OCI-LY7 (cell line): ENCODE data around the gene TTI1. TPM values are rescaled to one million over a fixed set of nuclear protein-coding genes. Genes with fewer than 3 reads are reported as not detected.

Experiments
- BruUV-seq: library from RNA; stranded (reverse); fragments of 400-500 nt; replicated peaks from 2 replicates; lab custom pipeline; 2021; lab: Mats Ljungman, UMichigan
- CTCF ChIA-PET: fragments of 300-600 bp; sonication (Branson Sonifier 250); formaldehyde crosslinking; loops from one replicate; lab custom pipeline; 2022; ENCODE audit warnings: antibody characterized with exemption; ENCODE audit not compliant: unreplicated experiment; lab: Charles Lee
- POLR2A ChIA-PET: fragments of 300-600 bp; sonication (Branson Sonifier 250); formaldehyde crosslinking; loops from one replicate; lab custom pipeline; 2022; ENCODE audit warnings: antibody characterized with exemption; lab: Charles Lee
- DNase-seq: peaks from one replicate; pipeline ENCODE4 v3.0.0-alpha.2; 2015; ENCODE audit warnings: low spot score
- H2AFZ ChIP-seq: fragments of 200-600 bp; sonication (generic), shearing (Covaris generic); 2 replicates; pipeline ENCODE4 v1.6.1; 2014; ENCODE audit warnings: mild to moderate bottlenecking, antibody characterized with exemption, low read length, moderate library complexity
- H3K27ac ChIP-seq: fragments of 200-600 bp; sonication (generic); 2 replicates; pipeline ENCODE4 v1.5.1; 2014; ENCODE audit warnings: mixed run types, low read depth, mild to moderate bottlenecking, moderate library complexity, low read length, inconsistent platforms; ENCODE audit not compliant: poor library complexity, severe bottlenecking
- H3K36me3 ChIP-seq: fragments of 200-600 bp; sonication (generic); 2 replicates; pipeline ENCODE4 v1.6.1; 2014; ENCODE audit warnings: mild to moderate bottlenecking, antibody characterized with exemption, low read length, moderate library complexity, mixed read lengths; ENCODE audit not compliant: insufficient read depth
- H3K4me1 ChIP-seq: fragments of 200-600 bp; sonication (generic); 2 replicates; pipeline ENCODE4 v1.5.1; 2014; ENCODE audit warnings: mild to moderate bottlenecking, low read length; ENCODE audit not compliant: insufficient read depth, poor library complexity, severe bottlenecking
- H3K4me2 ChIP-seq: fragments of 200-600 bp; sonication (generic); 2 replicates; pipeline ENCODE4 v1.6.1; 2014; ENCODE audit warnings: mild to moderate bottlenecking, low read length
- H3K4me3 ChIP-seq: fragments of 200-600 bp; sonication (generic); 2 replicates; pipeline ENCODE4 v1.5.1; 2014; ENCODE audit warnings: mild to moderate bottlenecking, low read depth, low read length; ENCODE audit not compliant: poor library complexity, severe bottlenecking
- H3K79me2 ChIP-seq: fragments of 200-600 bp; sonication (generic); 2 replicates; pipeline ENCODE4 v1.6.1; 2016; ENCODE audit warnings: low read depth, mild to moderate bottlenecking, low read length, moderate library complexity, mixed read lengths; ENCODE audit not compliant: insufficient read depth
- H3K9me2 ChIP-seq: fragments of 200-600 bp; sonication (generic); 2 replicates; pipeline ENCODE4 v1.6.1; 2016; ENCODE audit warnings: mild to moderate bottlenecking, low read length, mixed read lengths; ENCODE audit not compliant: insufficient read depth
- H3K9me3 ChIP-seq: fragments of 200-600 bp; sonication (generic); 2 replicates; pipeline ENCODE4 v1.6.1; 2014; ENCODE audit warnings: mild to moderate bottlenecking, mixed run types, low read length, mixed read lengths
- H4K20me1 ChIP-seq: fragments of 200-600 bp; sonication (generic); 2 replicates; pipeline ENCODE4 v1.6.1; 2014; ENCODE audit warnings: mild to moderate bottlenecking, antibody characterized with exemption, low read length, moderate library complexity, mixed read lengths; ENCODE audit not compliant: insufficient read depth
- EZH2phosphoT487 ChIP-seq: fragments of 200-600 bp; sonication (generic); IDR thresholded peaks from 2 replicates; pipeline ENCODE4 v1.6.1; 2018; ENCODE audit warnings: low read depth, borderline replicate concordance, mild to moderate bottlenecking, mixed run types, antibody characterized with exemption, low read length, moderate library complexity, mixed read lengths
- intact Hi-C: fragments of 100-400 bp; cut with micrococcal nuclease; formaldehyde crosslinking; loops from one replicate; pipeline ENCODE4 v1.10.0; 2022; ENCODE audit not compliant: unreplicated experiment
- total RNA-seq, 2 experiments: library from RNA; depleted of rRNA in 1 of 2; stranded (reverse); fragments of >200 nt in 1 of 2; shearing (Covaris generic) in 1 of 2; gene quantifications; 2 replicates each; pipeline ENCODE4 v1.2.3, GENCODE V29; 2014 to 2022
- TF ChIP-seq, protein P1 (sequence below): fragments of 200-600 bp; sonication (generic); conservative IDR thresholded peaks from 2 replicates; pipeline ENCODE4 v1.5.1; 2014; ENCODE audit warnings: mild to moderate bottlenecking, antibody characterized with exemption, low read length, moderate library complexity, mixed read lengths

Gene TTI1
- total RNA-seq, 2 experiments from 2014 or later, result 22.4 to 28.7 TPM

GRCh38 chr20:38057351-38057972 lies 24.2 kb upstream of the TTI1 start:
- H3K79me2 ChIP-seq, result peaks cover 17% of the 10 kb centered on the region
- H2AFZ ChIP-seq, result no peak overlapping the region
- no peak overlapping the region for H3K4me3 ChIP-seq
- ChIA-PET POLR2A (interaction anchor here (0.6 to 0.7 kb wide), 4 partner anchors 40 to 183 kb away, joined by 4 to 5 read pairs (median 4); no protein-coding TSS in a partner anchor), CTCF (interaction anchor here (0.5 to 1.1 kb wide), 6 partner anchors 16 to 530 kb away, joined by 3 to 8 read pairs (median 3); partner anchors contain the start of gene BLCAP)
- intact Hi-C loops, result loop anchor here (1.0 to 2.0 kb wide), 3 partner anchors 57 to 164 kb away; partner anchors contain the start of gene TGM2
- no TSS peak for BruUV-seq
- DNase-seq, result peak; percentile 86
- no peak overlapping the region for H3K4me2 ChIP-seq
- H3K36me3 ChIP-seq, result peaks cover 88% of the 10 kb centered on the region
- H3K9me2 ChIP-seq, result no peaks in the 10 kb centered on the region
- TF ChIP-seq, protein P1, sequence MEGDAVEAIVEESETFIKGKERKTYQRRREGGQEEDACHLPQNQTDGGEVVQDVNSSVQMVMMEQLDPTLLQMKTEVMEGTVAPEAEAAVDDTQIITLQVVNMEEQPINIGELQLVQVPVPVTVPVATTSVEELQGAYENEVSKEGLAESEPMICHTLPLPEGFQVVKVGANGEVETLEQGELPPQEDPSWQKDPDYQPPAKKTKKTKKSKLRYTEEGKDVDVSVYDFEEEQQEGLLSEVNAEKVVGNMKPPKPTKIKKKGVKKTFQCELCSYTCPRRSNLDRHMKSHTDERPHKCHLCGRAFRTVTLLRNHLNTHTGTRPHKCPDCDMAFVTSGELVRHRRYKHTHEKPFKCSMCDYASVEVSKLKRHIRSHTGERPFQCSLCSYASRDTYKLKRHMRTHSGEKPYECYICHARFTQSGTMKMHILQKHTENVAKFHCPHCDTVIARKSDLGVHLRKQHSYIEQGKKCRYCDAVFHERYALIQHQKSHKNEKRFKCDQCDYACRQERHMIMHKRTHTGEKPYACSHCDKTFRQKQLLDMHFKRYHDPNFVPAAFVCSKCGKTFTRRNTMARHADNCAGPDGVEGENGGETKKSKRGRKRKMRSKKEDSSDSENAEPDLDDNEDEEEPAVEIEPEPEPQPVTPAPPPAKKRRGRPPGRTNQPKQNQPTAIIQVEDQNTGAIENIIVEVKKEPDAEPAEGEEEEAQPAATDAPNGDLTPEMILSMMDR, result peak; percentile 96
- TF ChIP-seq EZH2phosphoT487, result no peak
- no peaks in the 10 kb centered on the region for H3K9me3 ChIP-seq
- H3K4me1 ChIP-seq, result peaks cover 5% of the 10 kb centered on the region
- H4K20me1 ChIP-seq, result no peaks in the 10 kb centered on the region
- no peak overlapping the region for H3K27ac ChIP-seq

DNA sequence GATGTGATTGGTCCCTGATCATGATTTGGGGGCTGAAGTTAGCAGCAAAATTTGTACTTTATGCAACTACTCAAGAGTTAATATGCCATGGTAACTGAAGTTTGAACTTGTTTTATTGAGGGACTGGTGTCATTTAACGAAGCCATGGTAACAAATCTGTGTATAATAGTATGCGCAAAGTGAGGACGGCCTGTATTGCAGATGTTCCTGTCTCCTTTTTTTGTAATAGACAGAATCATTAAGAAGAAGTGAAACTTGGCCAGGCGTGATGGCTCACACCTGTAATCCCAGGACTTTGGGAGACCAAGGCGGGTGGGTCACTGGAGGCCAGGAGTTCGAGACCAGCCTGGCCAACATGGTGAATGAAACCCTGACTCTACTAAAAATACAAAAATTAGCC lies 22.6 kb upstream of the TTI1 start:
- H3K36me3 ChIP-seq, result peaks cover 88% of the 10 kb centered on the region
- H3K9me3 ChIP-seq, result no peaks in the 10 kb centered on the region
- CTCF ChIA-PET, result no interaction called here

More for the DNA sequence above, 22.6 kb upstream of the TTI1 start:
- H3K4me2 ChIP-seq, result no peak overlapping the region
- intact Hi-C loops, result loop anchor here (2.0 kb wide), 1 partner anchor 59 kb away; no protein-coding TSS in a partner anchor
- H3K27ac ChIP-seq, result no peak overlapping the region
- peaks cover 5% of the 10 kb centered on the region for H3K4me1 ChIP-seq
- H3K79me2 ChIP-seq, result peaks cover 22% of the 10 kb centered on the region
- no peak overlapping the region for H3K4me3 ChIP-seq
- DNase-seq, result no peak
- H3K9me2 ChIP-seq, result no peaks in the 10 kb centered on the region
- POLR2A ChIA-PET, result interaction anchor here (0.6 kb wide), 1 partner anchor 14 kb away, joined by 3 read pairs; no protein-coding TSS in a partner anchor
- H2AFZ ChIP-seq, result no peak overlapping the region
- H4K20me1 ChIP-seq, result no peaks in the 10 kb centered on the region
- no TSS peak for BruUV-seq
- TF ChIP-seq EZH2phosphoT487, result no peak
- TF ChIP-seq, protein P1, result no peak
